OCI-LY7 (cell line): ENCODE results near the gene MT1H.

Experiments used
- CTCF ChIP-seq: fragments of 200-600 bp; sonication (generic); conservative IDR thresholded peaks from 2 replicates; pipeline ENCODE4 v1.5.1; 2014; ENCODE audit warnings: mild to moderate bottlenecking, antibody characterized with exemption, low read length, moderate library complexity, mixed read lengths
- EZH2phosphoT487 ChIP-seq: fragments of 200-600 bp; sonication (generic); IDR thresholded peaks from 2 replicates; pipeline ENCODE4 v1.6.1; 2018; ENCODE audit warnings: low read depth, borderline replicate concordance, mild to moderate bottlenecking, mixed run types, antibody characterized with exemption, low read length, moderate library complexity, mixed read lengths

GRCh38 chr16:56691885-56692284 is 22.3 kb downstream of the MT1H start:
- TF ChIP-seq CTCF, result no peak
- TF ChIP-seq EZH2phosphoT487, result no peak
